Measurements from ENCODE around the gene NEO1. TPM values are rescaled to one million over a fixed set of nuclear protein-coding genes. Genes with fewer than 3 reads are reported as not detected.

The NEO1 gene
- total RNA-seq, 4 donors from 2014 or later, result 74.0 to 117 (median 107) TPM

- DNase-seq (ENCODE audit: low spot score in 2 of 2), result no peak
- Histone ChIP-seq H3K27me3 (peaks cover 7% of the 10 kb centered on the region), H3K4me1 (no peaks in the 10 kb centered on the region), H3K36me3 (no peaks in the 10 kb centered on the region), H3K27ac (no peak overlapping the region), H3K9me3 (no peaks in the 10 kb centered on the region), H3K4me3 (no peak overlapping the region)
- no peak for TF ChIP-seq POLR2A (IDR thresholded peaks at IDR 0.05)
- no peak for TF ChIP-seq CTCF (IDR thresholded peaks at IDR 0.05)
- TF ChIP-seq POLR2AphosphoS5 (IDR thresholded peaks at IDR 0.05), result no peak
- TF ChIP-seq EP300 (IDR thresholded peaks at IDR 0.05), result no peak
- 54% methylated on average over 9 of the region's 9 CpGs for WGBS
Measured at GRCh38 chr15:73335026-73335425, 282.8 kb downstream of the NEO1 start.

DNA sequence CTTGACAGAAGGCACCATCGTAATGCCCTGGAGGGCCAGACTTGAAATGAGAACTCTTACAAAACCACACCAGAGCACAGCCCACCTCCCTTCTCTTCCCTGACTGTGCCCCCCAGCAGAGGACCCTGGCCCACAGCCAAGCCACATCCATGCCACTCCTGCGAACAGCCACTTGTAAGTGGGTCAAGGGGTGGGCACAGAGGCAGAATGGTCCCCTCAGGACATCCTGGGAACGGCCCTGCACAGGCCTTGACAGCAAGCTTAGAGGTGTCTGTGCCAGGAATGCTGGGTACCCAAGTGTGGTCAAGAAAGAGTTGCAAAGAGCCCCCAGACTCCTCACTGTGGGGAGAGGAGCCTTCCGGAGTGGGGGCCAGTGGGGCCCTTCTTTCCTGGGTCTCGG is 283.2 kb downstream of the NEO1 start:
- no peak for DNase-seq (ENCODE audit: low spot score in 2 of 2)
- WGBS, result 51% methylated on average over 3 of the region's 5 CpGs
- no peaks in the 10 kb centered on the region for H3K36me3 ChIP-seq
- peaks cover 7% of the 10 kb centered on the region for H3K27me3 ChIP-seq
- no peaks in the 10 kb centered on the region for H3K9me3 ChIP-seq
- H3K4me1 ChIP-seq, result no peaks in the 10 kb centered on the region
- no peak overlapping the region for H3K27ac ChIP-seq
- no peak overlapping the region for H3K4me3 ChIP-seq
- TF ChIP-seq POLR2A (IDR thresholded peaks at IDR 0.05) (no peak), EP300 (IDR thresholded peaks at IDR 0.05) (no peak), POLR2AphosphoS5 (IDR thresholded peaks at IDR 0.05) (no peak), CTCF (IDR thresholded peaks at IDR 0.05) (no peak)

GRCh38 chr15:73336756-73337155 is 284.5 kb downstream of the NEO1 start:
- no peaks in the 10 kb centered on the region for H3K9me3 ChIP-seq
- 76% methylated on average over 7 of the region's 7 CpGs for WGBS
- no peak for DNase-seq (ENCODE audit: low spot score in 2 of 2)

GRCh38 chr15:73337187-73337586 is 284.9 kb downstream of the NEO1 start:
- whole genome bisulfite sequencing, result 82% methylated on average over 8 of the region's 8 CpGs
- H3K4me3 ChIP-seq, result no peak overlapping the region
- no peak overlapping the region for H3K27ac ChIP-seq
- no peaks in the 10 kb centered on the region for H3K36me3 ChIP-seq
- H3K27me3 ChIP-seq, result peaks cover 7% of the 10 kb centered on the region
- TF ChIP-seq EP300 (IDR thresholded peaks at IDR 0.05), result no peak
- TF ChIP-seq POLR2AphosphoS5 (IDR thresholded peaks at IDR 0.05), result no peak
- TF ChIP-seq POLR2A (IDR thresholded peaks at IDR 0.05), result no peak
- TF ChIP-seq CTCF (IDR thresholded peaks at IDR 0.05), result no peak
- no peaks in the 10 kb centered on the region for H3K4me1 ChIP-seq
- H3K9me3 ChIP-seq, result no peaks in the 10 kb centered on the region
- no peak for DNase-seq (ENCODE audit: low spot score in 2 of 2)

More at GRCh38 chr15:73336756-73337155, 284.5 kb downstream of the NEO1 start:
- Histone ChIP-seq H3K27ac (no peak overlapping the region), H3K4me3 (no peak overlapping the region), H3K36me3 (no peaks in the 10 kb centered on the region), H3K4me1 (no peaks in the 10 kb centered on the region), H3K27me3 (peaks cover 7% of the 10 kb centered on the region)
- TF ChIP-seq POLR2A (IDR thresholded peaks at IDR 0.05) (no peak), EP300 (IDR thresholded peaks at IDR 0.05) (no peak), CTCF (IDR thresholded peaks at IDR 0.05) (no peak), POLR2AphosphoS5 (IDR thresholded peaks at IDR 0.05) (no peak)

DNA sequence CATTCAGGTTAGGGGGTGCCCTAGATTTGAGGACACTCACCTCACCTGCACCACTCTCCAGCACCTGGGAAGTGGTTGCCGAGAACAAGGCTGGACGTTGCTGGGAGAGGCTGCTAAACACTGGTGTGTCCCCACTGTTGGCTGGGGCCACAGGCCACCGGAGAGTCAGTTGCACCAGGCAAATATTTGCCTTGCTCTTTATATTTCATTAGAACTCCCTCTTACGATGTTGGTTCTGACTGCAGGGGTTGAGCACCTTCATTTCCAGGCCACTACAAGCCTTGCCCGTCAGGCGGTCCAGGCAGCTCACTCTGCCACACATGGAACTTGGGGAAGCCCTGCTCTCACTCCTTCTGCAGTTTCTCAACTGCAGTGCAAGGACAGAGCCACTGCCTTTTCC is 285.8 kb downstream of the NEO1 start:
- no peak overlapping the region for H3K27ac ChIP-seq
- no peaks in the 10 kb centered on the region for H3K4me1 ChIP-seq
- no peak for DNase-seq (ENCODE audit: low spot score in 2 of 2)
- TF ChIP-seq CTCF (IDR thresholded peaks at IDR 0.05) (no peak), POLR2AphosphoS5 (IDR thresholded peaks at IDR 0.05) (no peak), EP300 (IDR thresholded peaks at IDR 0.05) (no peak), POLR2A (IDR thresholded peaks at IDR 0.05) (no peak)
- H3K36me3 ChIP-seq, result no peaks in the 10 kb centered on the region
- WGBS, result 85% methylated on average over 4 of the region's 6 CpGs
- no peaks in the 10 kb centered on the region for H3K9me3 ChIP-seq
- peaks cover 7% of the 10 kb centered on the region for H3K27me3 ChIP-seq
- H3K4me3 ChIP-seq, result no peak overlapping the region
